Mesothelial cell of epicardium (in vitro differentiated cells): Measurements from ENCODE around the gene PTGER2. TPM values are rescaled to one million over a fixed set of nuclear protein-coding genes. Genes with fewer than 3 reads are reported as not detected.

Experiments
- DNase-seq, 2 experiments: peaks; one replicate each; pipeline ENCODE4 v3.0.0; 2021; ENCODE audit warnings: low spot score in 2 of 2; ENCODE audit not compliant: unreplicated experiment in 2 of 2
- H3K27ac Mint-ChIP-seq: 2 replicates; pipeline ENCODE4 v1.8.0; 2021; ENCODE audit warnings: mixed read lengths
- H3K27me3 Mint-ChIP-seq: 2 replicates; pipeline ENCODE4 v1.8.0; 2021; ENCODE audit warnings: low read depth, mixed read lengths
- H3K36me3 Mint-ChIP-seq: 2 replicates; pipeline ENCODE4 v1.8.0; 2021; ENCODE audit warnings: mixed read lengths
- H3K4me1 Mint-ChIP-seq: 2 replicates; pipeline ENCODE4 v1.8.0; 2021; ENCODE audit warnings: mixed read lengths
- H3K4me3 Mint-ChIP-seq: 2 replicates; pipeline ENCODE4 v1.8.0; 2021; ENCODE audit warnings: mild to moderate bottlenecking, moderate library complexity, mixed read lengths
- H3K9me3 Mint-ChIP-seq: 2 replicates; pipeline ENCODE4 v1.8.0; 2021; ENCODE audit warnings: mixed read lengths
- CTCF ChIP-seq: fragments of 200-600 bp; sonication (generic); IDR thresholded peaks from one replicate; pipeline ENCODE4 v1.5.0; 2021; ENCODE audit warnings: antibody characterized with exemption; ENCODE audit not compliant: unreplicated experiment
- total RNA-seq: library from RNA; stranded (reverse); gene quantifications from 3 replicates; pipeline ENCODE4 v1.2.1, GENCODE V29; 2021

The PTGER2 gene
- total RNA-seq, 1 donor from 2014 or later, result 6.6 TPM

DNA sequence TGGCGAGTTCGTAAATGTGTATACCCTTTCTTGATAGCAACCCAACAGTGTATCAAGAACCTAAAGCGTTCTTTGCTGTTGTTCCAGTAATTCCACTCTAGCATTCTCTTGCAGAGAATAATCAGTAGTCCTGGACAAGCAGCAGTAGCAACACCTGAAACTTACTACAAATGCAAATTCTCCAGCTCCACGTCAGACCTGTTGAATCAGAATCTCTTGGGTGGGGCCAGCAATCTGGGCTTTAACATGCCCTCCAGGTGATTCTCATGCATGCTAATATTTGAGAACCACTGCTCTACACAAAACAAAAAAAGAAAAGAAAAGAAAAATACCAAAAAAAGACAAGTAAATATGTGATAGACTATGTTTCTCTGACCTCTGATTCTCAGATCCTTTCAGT is 36.6 kb upstream of the PTGER2 start:
- TF ChIP-seq CTCF, result no peak
- H3K4me1 Mint-ChIP-seq, result peaks cover 3% of the 10 kb centered on the region
- H3K27ac Mint-ChIP-seq, result no peak overlapping the region
- H3K4me3 Mint-ChIP-seq, result no peak overlapping the region
- H3K9me3 Mint-ChIP-seq, result no peaks in the 10 kb centered on the region
- peaks cover 34% of the 10 kb centered on the region for H3K27me3 Mint-ChIP-seq
- H3K36me3 Mint-ChIP-seq, result no peaks in the 10 kb centered on the region
- no peak for DNase-seq

GRCh38 chr14:52279408-52279807 is 34.7 kb upstream of the PTGER2 start:
- peaks cover 18% of the 10 kb centered on the region for H3K27me3 Mint-ChIP-seq
- H3K9me3 Mint-ChIP-seq, result no peaks in the 10 kb centered on the region
- no peak for DNase-seq
- H3K4me3 Mint-ChIP-seq, result no peak overlapping the region
- peaks cover 3% of the 10 kb centered on the region for H3K4me1 Mint-ChIP-seq
- no peak overlapping the region for H3K27ac Mint-ChIP-seq
- H3K36me3 Mint-ChIP-seq, result no peaks in the 10 kb centered on the region
- no peak for TF ChIP-seq CTCF

- DNase-seq, result no peak
- H3K4me1 Mint-ChIP-seq, result peaks cover 3% of the 10 kb centered on the region
- H3K36me3 Mint-ChIP-seq, result no peaks in the 10 kb centered on the region
- no peak for TF ChIP-seq CTCF
- peaks cover 11% of the 10 kb centered on the region for H3K27me3 Mint-ChIP-seq
- H3K27ac Mint-ChIP-seq, result no peak overlapping the region
- no peak overlapping the region for H3K4me3 Mint-ChIP-seq
- H3K9me3 Mint-ChIP-seq, result no peaks in the 10 kb centered on the region
Measured at GRCh38 chr14:52283099-52283498, 31.0 kb upstream of the PTGER2 start.

DNA sequence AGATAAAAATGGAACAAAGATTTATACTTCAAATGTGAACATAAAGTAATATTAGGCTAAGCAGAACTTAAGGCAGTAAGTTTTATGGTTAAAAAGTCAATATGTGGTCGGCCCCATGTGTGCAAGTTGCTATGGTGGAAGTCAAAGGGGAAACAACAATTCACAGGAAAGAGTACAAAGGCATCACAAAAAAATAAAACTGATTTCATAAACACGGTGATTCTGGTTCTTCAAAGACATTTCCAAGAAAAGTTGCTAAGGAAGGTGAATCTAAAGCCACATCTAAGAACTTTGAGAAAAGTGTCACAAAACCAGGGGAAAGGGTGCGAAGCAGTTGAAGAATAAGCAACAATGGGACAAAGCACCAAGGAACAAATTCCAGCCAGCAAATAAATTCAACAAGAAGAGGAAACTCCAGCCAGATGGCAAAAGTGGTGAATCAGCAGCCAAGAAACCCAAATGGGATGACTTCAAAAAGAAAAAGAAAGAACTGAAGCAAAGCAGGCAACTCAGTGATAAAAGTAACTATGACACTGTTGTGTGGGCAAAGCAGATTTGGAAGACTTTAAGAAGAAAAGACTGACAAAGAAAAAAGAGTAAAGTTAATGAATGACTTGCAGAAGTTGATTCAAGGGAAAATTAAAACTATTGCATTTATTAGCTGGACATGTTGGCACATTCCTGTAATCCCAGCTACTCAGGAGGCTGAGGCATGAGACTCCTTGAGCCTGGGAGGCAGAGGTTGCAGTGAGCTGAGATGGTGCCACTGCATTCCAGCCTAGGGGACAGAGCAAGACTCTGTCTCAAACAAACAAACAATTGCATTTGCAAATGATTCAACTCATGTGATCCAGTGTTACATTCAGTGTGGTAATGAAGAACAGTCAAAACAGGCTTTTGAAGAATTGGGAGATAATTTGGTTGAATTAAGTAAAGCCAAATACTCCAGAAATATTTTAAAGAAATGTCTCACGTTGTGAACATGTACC is 27.2 kb upstream of the PTGER2 start:
- H3K36me3 Mint-ChIP-seq, result no peaks in the 10 kb centered on the region
- H3K27me3 Mint-ChIP-seq, result peaks cover 27% of the 10 kb centered on the region
- TF ChIP-seq CTCF, result no peak
- no peak overlapping the region for H3K4me3 Mint-ChIP-seq
- no peaks in the 10 kb centered on the region for H3K9me3 Mint-ChIP-seq
- H3K27ac Mint-ChIP-seq, result no peak overlapping the region
- no peak for DNase-seq
- no peaks in the 10 kb centered on the region for H3K4me1 Mint-ChIP-seq

DNA sequence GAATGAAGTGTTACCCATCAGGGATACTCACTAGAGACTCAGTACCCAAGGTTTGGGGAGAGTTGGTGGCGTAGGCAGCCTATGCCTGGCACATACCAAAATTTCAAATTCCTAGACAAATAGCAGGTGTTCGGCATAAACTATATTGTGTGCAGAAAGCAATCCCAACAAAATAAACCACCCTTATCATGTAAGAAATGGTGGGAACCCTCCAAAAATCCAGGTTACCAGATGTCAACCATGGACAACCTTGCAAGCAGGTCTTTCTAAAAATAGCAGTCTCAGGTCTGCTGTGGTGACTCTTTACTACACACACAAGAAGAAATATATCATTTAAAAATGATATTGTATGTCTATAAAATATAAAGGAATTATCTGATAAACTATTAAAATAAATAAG is 17.7 kb upstream of the PTGER2 start:
- H3K4me1 Mint-ChIP-seq, result no peaks in the 10 kb centered on the region
- no peak for TF ChIP-seq CTCF
- H3K4me3 Mint-ChIP-seq, result no peak overlapping the region
- no peak overlapping the region for H3K27ac Mint-ChIP-seq
- H3K36me3 Mint-ChIP-seq, result no peaks in the 10 kb centered on the region
- H3K9me3 Mint-ChIP-seq, result no peaks in the 10 kb centered on the region
- H3K27me3 Mint-ChIP-seq, result peaks cover 10% of the 10 kb centered on the region
- no peak for DNase-seq
